Heart left ventricle (tissue), 16 donors: ENCODE data around the gene PTPRD. TPM values are rescaled to one million over a fixed set of nuclear protein-coding genes. Genes with fewer than 3 reads are reported as not detected.

ENCODE experiments used
- ATAC-seq, 4 donors: fragments of 200-7000 bp; cut with Tn5 transposase; one replicate each; pipeline ENCODE4 v1.9.1; 2020 to 2022; ENCODE audit warnings: moderate library complexity in 4 of 4, mild to moderate bottlenecking in 3 of 4, moderate number of reproducible peaks in 1 of 4
- DNase-seq, 5 donors: peaks; one replicate each; pipeline ENCODE4 v3.0.0-alpha.2; 2020
- H3K27ac ChIP-seq, 12 donors: fragments of 200-600 bp; sonication (generic) in 4 of 12; one replicate each; pipeline versions ENCODE4 v1.5.0 to v1.8.0; 2016 to 2022; ENCODE audit warnings: mild to moderate bottlenecking in 2 of 12
- H3K27me3 ChIP-seq, 9 donors: fragments of 200-600 bp; sonication (generic) in 2 of 9; one replicate each; pipeline versions ENCODE4 v1.5.1 to v1.8.0; 2016 to 2022; ENCODE audit warnings: mild to moderate bottlenecking in 3 of 9
- H3K36me3 ChIP-seq, 9 donors: fragments of 200-600 bp; sonication (generic) in 2 of 9; one replicate each; pipeline versions ENCODE4 v1.5.0 to v1.8.0; 2018 to 2022; ENCODE audit warnings: mild to moderate bottlenecking in 2 of 9
- H3K4me1 ChIP-seq, 12 donors: fragments of 200-600 bp; sonication (generic) in 4 of 12; one replicate each; pipeline versions ENCODE4 v1.5.0 to v1.8.0; 2016 to 2022; ENCODE audit warnings: mild to moderate bottlenecking in 3 of 12
- H3K4me3 ChIP-seq, 12 donors: fragments of 200-600 bp; sonication (generic) in 4 of 12; one replicate each; pipeline versions ENCODE4 v1.5.0 to v1.8.0; 2017 to 2022; ENCODE audit warnings: mild to moderate bottlenecking in 9 of 12, moderate library complexity in 4 of 12
- H3K9me3 ChIP-seq, 12 donors: fragments of 200-600 bp; sonication (generic) in 4 of 12; one replicate each; pipeline versions ENCODE4 v1.5.0 to v1.8.0; 2016 to 2022; ENCODE audit warnings: mild to moderate bottlenecking in 1 of 12
- POLR2A ChIP-seq, 2 donors: fragments of 450-650 bp; IDR thresholded peaks; one replicate each; pipeline ENCODE4 v1.6.1; 2017; ENCODE audit warnings: antibody characterized with exemption in 2 of 2, mild to moderate bottlenecking in 2 of 2, moderate library complexity in 2 of 2
- WGBS, 4 donors: extraction: QIAGEN DNeasy Blood & Tissue Kit in 2 of 4; methylation state at CpG; one replicate each; pipeline versions ENCODE4 v1.1.5 to v1.1.7; 2013 to 2018; 5-methylcytosine and 5-hydroxymethylcytosine counted together
- intact Hi-C, 10 donors: fragments of 100-400 bp; cut with DNase I; formaldehyde crosslinking; loops; one replicate each; pipeline versions ENCODE4 v1.11.1 to v1.14.2; 2022
- polyA plus RNA-seq, 2 donors: library from polyadenylated mRNA; stranded (reverse); fragments of 200-250 nt; gene quantifications; one replicate each; pipeline ENCODE4 v1.2.3, GENCODE V29; 2013
- total RNA-seq, 9 donors: library from RNA; depleted of rRNA in 2 of 9; stranded (reverse); fragments of >200 nt in 2 of 9; fragmentation: NEBNext Ultra II Directional in 3 of 9; extraction: Animal tissue kit (Norgen Biotek cat#: 25700) in 3 of 9; gene quantifications; one replicate each; pipeline versions ENCODE4 v1.1.0 to v1.2.4, GENCODE V29; 2016 to 2023
- TF ChIP-seq, protein P1 (sequence below), 12 donors: fragments of 200-600 bp; sonication (generic) in 4 of 12; IDR thresholded peaks; one replicate each; pipeline versions ENCODE4 v1.5.0 to v1.8.0; 2018 to 2022; ENCODE audit warnings: antibody characterized with exemption in 12 of 12, mild to moderate bottlenecking in 5 of 12
- donor health status: ischemic (EF 13 %, LVEDD 7.1; RV severe dilation, severe dysfunction).
- donor health status: healthy with polysubstance abuse.
- donor health status: DM: no; HTN: yes; CAD: no.
- donor health status: DM: no; HTN: no; CAD: no.
- donor health status: ischemic (EF 25% LVEDD 6.9; RV normal size, moderate dysfunction).
- donor health status: ischemic (EF 25% LVEDD 5.7; RV mildly dilated, moderate dysfunction).
- donor health status: healthy.
- donor health status: DM: yes; HTN: yes; CAD: no.
- donor health status: ischemic (EF 35%, LVEDD 5.7; RV mildly dilated, moderate dysfunction).
- donor health status: nonischemic (EF 11% LVEDD 7.7; RV severe dilation, severe dysfunction).
- donor health status: DM: yes; HTN: yes; CAD: no.
- donor health status: PGD.
- donor health status: ischemic (EF 29% LVEDD 5.4; RV normal size, mild dysfunction).
- donor health status: nonischemic (EF 23%, LVEDD 6.1; RV moderate dilation, normal function).

PTPRD gene
- total and polyA plus RNA-seq, 11 donors, result 1.4 to 25.3 (median 15.1) TPM

DNA sequence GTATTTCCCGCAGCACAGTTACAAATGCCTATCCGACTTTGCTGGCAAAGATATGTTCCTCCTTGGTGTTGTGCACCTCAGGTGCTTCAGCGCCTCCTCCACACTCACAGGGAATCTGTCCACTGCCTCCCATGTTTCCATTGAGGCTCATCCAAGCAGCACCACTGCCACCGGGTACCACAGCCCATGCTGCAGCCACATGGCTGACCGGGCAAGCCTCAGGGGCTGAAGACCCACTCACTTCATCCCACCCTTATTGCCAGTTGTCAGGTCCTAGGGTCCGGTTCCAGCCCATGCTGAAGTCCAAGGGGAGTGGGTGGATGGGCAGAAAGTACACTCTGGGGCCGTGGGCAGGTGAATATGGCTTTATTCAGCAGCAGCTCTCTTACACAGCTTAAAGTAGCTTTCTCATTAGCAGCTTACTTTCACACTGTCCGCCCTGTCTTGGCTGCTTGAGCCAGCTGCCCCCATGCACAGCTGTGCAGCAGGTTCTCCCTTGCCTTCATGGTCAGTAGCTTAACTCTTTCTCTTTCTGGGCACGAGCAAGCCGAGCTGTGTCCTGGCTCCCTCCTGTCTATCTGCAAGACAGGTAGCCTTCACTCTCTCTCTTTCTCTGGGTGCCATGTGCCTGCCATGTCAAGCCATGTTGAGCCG, 1052.3 kb downstream of the PTPRD start:
- DNase-seq, result no peak
- ATAC-seq, result no peak
- WGBS, 4 donors, result 80 to 85% (median 84%) methylated on average over 8 to 11 of the region's 11 CpGs
- TF ChIP-seq, protein P1, sequence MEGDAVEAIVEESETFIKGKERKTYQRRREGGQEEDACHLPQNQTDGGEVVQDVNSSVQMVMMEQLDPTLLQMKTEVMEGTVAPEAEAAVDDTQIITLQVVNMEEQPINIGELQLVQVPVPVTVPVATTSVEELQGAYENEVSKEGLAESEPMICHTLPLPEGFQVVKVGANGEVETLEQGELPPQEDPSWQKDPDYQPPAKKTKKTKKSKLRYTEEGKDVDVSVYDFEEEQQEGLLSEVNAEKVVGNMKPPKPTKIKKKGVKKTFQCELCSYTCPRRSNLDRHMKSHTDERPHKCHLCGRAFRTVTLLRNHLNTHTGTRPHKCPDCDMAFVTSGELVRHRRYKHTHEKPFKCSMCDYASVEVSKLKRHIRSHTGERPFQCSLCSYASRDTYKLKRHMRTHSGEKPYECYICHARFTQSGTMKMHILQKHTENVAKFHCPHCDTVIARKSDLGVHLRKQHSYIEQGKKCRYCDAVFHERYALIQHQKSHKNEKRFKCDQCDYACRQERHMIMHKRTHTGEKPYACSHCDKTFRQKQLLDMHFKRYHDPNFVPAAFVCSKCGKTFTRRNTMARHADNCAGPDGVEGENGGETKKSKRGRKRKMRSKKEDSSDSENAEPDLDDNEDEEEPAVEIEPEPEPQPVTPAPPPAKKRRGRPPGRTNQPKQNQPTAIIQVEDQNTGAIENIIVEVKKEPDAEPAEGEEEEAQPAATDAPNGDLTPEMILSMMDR (IDR thresholded peaks at IDR 0.05), result no peak
- TF ChIP-seq POLR2A (IDR thresholded peaks at IDR 0.05), result no peak
- intact Hi-C loops, result no loop called here
- Histone ChIP-seq H3K27me3 (no peaks in the 10 kb centered on the region), H3K27ac (no peak overlapping the region), H3K36me3 (no peaks in the 10 kb centered on the region), H3K4me1 (no peaks in the 10 kb centered on the region), H3K9me3 (no peaks in the 10 kb centered on the region), H3K4me3 (no peak overlapping the region)

DNA sequence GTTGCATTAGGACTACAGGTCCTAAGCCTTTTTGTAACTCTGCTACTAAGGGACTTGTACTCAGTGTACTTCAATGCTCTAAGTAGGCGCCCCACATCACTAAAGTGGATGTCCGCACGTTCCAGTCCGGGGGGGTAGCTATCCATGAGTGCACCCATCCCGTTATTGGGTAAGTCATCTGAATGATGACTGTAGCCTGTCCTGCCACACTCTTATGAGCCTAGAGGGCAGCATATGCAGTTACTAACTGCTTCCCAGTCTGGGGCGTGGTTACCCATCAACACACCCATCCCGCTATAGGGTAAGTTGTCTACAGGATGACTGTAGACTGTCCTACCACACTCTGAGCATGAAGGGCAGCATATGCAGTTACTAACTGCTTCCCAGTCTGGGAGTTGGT, 1053.9 kb downstream of the PTPRD start:
- DNase-seq, result peak in 1 of 5 donors; percentile 15
- intact Hi-C loops, result no loop called here
- ATAC-seq, result no peak
- H3K9me3 ChIP-seq, result no peaks in the 10 kb centered on the region
- no peaks in the 10 kb centered on the region for H3K36me3 ChIP-seq
- H3K27ac ChIP-seq, result no peak overlapping the region
- H3K27me3 ChIP-seq, result no peaks in the 10 kb centered on the region
- TF ChIP-seq, protein P1 (IDR thresholded peaks at IDR 0.05), result no peak
- no peak for TF ChIP-seq POLR2A (IDR thresholded peaks at IDR 0.05)
- 88 to 95% (median 92%) methylated on average over 3 to 7 of the region's 7 CpGs for WGBS, 4 donors
- no peaks in the 10 kb centered on the region for H3K4me1 ChIP-seq
- no peak overlapping the region for H3K4me3 ChIP-seq

DNA sequence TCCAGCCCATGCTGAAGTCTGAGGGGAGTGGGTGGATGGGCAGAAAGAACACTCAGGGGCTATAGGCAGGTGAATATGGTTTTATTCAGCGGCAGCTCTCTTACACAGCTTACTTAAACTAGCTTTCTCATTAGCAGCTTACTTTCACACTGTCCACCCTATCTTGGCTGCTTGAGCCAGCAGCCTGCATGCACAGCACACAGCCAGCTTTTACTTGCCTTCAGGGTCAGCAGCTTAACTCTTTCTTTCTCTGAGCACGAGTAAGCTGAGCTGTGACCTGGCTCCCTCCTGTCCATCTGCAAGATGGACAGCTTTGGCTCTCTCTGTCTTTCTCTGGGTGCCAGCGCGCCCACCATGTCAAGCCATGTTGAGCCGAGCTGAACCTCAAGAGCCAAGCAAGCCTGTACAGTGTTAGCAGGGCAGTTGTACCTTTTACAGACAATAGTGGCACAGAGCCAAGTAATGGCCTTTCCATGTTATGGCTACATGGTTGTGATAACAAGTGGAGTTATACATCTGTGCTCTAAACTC, 1054.9 kb downstream of the PTPRD start:
- no peak overlapping the region for H3K4me3 ChIP-seq
- DNase-seq (no peak), ATAC-seq (no peak)
- no peaks in the 10 kb centered on the region for H3K9me3 ChIP-seq
- intact Hi-C loops, result no loop called here
- no peaks in the 10 kb centered on the region for H3K27me3 ChIP-seq
- no peaks in the 10 kb centered on the region for H3K36me3 ChIP-seq
- TF ChIP-seq POLR2A (IDR thresholded peaks at IDR 0.05), result no peak
- TF ChIP-seq, protein P1 (IDR thresholded peaks at IDR 0.05), result no peak
- no peak overlapping the region for H3K27ac ChIP-seq
- H3K4me1 ChIP-seq, result no peaks in the 10 kb centered on the region
- WGBS, 4 donors, result 74 to 75% (median 74%) methylated on average over 5 of the region's 5 CpGs

DNA sequence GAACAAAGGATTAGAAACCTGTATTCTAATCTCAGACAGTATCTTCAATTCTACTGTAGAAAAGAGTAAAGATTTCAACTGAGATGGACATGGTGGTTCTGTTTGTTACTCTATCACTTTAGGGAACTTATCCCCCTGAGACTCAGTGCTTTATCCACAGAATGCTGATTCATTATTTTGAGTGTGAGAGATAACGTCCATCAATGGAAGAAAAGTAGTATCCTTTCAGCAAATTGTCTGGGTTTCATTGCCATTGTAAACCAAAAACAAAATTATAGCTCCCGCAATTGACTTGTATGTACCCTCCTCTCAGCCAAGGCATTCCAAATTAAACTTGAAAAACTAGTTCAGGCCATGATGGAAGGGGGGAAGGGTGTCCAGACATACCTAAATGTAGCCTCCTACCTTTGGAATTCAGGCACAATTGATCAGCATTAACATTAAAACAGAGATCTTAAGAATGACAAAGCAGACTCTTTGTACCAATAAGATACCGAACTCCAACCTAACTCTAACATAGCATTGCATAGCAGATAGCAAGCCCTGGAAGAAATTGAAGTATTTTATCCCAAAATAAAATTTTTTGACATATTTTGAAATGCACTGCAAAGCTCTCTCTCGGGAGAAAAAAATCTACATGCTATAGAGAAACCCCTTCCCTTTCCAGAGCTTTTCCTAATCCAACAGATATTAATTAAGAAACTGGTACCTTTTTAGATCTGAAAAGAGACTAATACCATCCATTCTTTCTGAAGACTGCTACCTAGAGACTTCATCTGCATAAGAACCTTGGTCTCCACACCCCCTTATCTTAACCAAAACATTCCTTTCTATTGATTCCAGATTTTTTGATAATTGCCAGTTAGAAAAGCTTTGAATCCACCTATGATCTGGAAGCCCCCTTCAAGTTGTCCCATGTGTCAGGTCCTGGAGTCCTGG, 1055.7 kb downstream of the PTPRD start:
- no peak for DNase-seq
- H3K4me1 ChIP-seq, result no peaks in the 10 kb centered on the region
- ATAC-seq, result no peak
- no peak for TF ChIP-seq POLR2A (IDR thresholded peaks at IDR 0.05)
- TF ChIP-seq, protein P1 (IDR thresholded peaks at IDR 0.05), result no peak
- H3K9me3 ChIP-seq, result no peaks in the 10 kb centered on the region
- no peak overlapping the region for H3K27ac ChIP-seq
- H3K4me3 ChIP-seq, result no peak overlapping the region
- H3K27me3 ChIP-seq, result no peaks in the 10 kb centered on the region
- 52 to 54% (median 54%) methylated on average over 4 of the region's 4 CpGs for WGBS, 4 donors
- H3K36me3 ChIP-seq, result no peaks in the 10 kb centered on the region
- intact Hi-C loops, result no loop called here
